GM18511 (cell line): ENCODE measurements around the gene SUMO4.
A peak's percentile ranks its signal among the peaks of the same experiment; 100 is the strongest.
"Not testable (repeated sequence)": the region's sequence is repeated elsewhere in the genome, so short reads cannot be mapped to it uniquely, and the experiment has no call there.

ENCODE experiments used
- ATAC-seq: cut with Tn5 transposase; IDR thresholded peaks from one replicate; pipeline ENCODE4 v1.9.1; 2021; ENCODE audit warnings: mild to moderate bottlenecking, moderate library complexity; ENCODE audit not compliant: unreplicated experiment

The SUMO4 gene

GRCh38 chr6:149431905-149432775 lies 32.1 kb downstream of the SUMO4 start:
- ATAC-seq = peak; percentile 94

DNA sequence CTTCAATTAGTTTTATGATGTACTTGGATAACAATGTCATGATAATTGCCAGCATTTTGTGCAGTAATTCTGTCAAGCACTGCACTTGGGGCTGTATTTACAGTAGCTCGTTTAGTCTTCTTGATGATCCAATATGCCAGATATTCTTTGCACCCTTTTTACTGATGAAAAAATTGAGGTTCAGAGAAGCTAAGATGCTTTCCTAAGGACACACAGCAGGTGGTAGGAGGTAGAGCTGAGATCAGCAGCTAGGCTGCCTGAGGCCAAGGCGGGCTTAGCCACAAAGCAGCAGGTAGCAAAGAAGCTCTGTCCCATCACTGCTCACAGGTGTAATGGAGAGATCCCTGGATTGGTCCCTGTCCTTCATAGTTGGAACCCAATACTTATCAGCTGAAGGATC lies 33.3 kb downstream of the SUMO4 start:
- no peak for ATAC-seq

GRCh38 chr6:149433881-149434280 lies 33.8 kb downstream of the SUMO4 start:
- no peak for ATAC-seq

DNA sequence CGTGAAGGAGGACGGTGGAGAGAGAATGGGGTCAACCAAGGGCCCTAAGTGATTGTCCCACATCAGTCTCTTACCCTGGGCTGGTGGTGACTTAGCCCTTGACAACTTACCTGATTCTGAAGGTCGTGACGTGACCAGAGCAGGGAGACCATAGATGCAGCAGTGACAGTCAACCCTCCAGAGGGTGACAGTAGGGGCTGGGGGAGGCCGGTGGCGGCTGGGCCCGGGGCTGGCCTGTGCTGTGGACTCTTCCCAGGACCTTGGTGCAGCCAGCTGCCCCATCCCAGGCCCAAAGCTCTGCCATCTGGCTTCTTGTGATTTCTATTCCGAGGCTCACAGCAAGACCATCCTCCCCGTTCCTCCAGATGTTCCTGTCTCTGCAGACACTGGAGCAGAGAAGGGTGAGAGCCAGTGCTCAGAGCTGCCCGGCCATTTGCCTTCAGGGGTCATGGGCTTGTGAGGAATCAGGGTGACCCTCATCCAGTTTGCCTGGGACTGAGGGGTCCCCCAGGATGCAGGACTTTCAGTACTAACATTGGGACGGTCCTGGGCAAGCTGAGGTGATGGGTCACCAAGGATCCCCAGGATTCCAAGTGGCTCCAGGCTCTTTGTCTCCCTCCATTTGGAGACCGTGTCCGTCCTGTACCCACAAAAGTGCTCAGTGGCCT lies 36.0 kb downstream of the SUMO4 start:
- no peak for ATAC-seq

- no peak for ATAC-seq
Measured at GRCh38 chr6:149436647-149437046, 36.6 kb downstream of the SUMO4 start.

DNA sequence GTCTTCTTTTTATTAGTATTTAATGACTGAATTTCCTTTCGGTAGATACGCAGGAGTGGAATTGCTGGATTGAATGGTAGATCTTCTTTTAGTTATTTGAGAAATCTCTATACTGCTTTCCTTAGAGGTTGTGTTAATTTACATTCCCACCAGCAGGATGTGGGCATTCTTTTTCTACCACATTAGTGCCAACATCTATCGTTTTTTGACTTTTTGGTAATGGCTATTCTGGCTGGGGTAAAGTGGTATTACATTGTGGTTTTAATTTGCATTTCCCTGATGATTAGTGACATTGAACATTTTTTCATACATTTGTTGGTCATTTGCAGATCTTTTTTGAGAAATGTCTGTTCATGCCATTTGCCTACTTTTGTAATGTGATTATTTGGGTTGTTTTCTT lies 37.1 kb downstream of the SUMO4 start:
- no peak for ATAC-seq

- peak; percentile 75 for ATAC-seq
Measured at GRCh38 chr6:149438855-149439254, 38.8 kb downstream of the SUMO4 start.

DNA sequence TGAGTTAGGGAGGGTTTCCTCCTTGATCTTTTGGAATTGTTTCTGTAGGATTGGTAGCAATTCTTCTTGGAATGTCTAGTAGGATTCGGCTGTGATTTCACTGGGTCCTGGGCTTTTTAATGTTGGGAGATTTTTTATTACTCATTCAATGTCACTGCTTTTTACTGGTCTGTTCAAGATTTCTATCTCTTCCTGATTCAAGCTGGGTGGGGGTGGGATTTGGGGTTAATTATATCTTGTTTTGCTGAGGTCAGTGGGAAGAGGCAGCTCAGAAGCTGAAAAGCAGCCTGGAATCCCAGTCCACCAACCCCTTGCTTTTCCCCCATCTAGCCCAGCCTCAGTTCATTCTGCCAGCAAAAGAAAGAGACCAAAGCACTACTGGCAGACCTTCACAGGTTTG lies 39.6 kb downstream of the SUMO4 start:
- no peak for ATAC-seq

GRCh38 chr6:149440735-149441671 lies 40.9 kb downstream of the SUMO4 start:
- no peak for ATAC-seq

DNA sequence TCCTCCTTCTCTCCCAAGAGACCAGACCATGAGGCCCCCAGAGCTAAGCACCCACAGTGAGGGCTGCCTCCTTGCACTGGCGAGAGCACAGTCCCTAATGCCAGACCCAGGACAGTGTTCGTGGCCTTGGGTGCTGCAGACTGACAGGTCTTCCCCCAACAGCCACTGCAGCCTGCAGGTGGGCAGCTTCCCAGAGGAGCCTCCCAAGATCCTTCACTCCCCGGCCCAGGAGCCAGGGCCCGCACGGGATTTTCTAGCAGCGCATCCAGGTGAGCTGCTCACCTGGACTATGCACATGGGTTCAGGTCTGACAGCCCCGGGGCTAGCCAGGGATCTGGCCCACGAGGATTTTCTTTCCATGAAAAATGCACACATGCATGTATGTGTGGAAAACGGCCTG lies 41.7 kb downstream of the SUMO4 start:
- ATAC-seq = no peak

DNA sequence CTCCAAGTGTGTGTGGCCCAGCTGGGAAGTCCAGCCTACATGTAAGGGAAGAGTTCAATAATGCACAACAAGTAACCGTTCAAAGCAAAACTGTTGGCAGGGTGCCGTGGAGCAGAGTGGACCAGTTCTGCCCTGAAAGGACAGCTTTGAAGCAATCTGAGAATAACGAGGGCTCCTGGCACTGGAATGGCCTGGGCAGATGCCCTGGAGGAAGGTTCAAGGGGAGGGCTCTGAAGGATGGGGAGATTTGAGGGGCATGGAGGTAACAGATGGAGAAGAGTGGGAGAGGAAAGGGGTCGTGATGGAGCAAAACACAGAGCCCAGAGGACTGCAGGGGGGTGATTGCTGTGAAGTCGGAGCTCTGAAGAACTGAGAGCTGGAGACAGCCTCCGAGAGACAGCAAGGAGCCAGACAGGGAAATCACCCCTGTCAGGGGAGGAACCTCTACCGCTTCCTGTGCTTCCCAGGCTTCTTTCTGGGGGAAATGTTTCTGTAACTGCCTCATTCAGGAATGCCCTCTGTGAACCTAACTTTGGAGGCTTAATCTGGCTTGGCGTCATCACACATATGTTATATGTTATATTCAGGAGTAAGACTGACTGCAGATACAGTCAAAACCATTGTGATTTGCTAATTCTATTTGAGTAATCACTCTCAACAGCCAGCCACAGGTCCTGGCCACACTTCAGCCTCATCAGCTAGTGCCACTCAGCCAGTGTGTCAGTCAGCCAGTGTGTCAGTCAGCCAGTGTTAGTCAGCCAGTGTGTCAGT lies 43.5 kb downstream of the SUMO4 start:
- no peak for ATAC-seq

- ATAC-seq = not testable (repeated sequence)
Measured at GRCh38 chr6:149444360-149445094, 44.5 kb downstream of the SUMO4 start.

- no peak for ATAC-seq
Measured at GRCh38 chr6:149445095-149445466, 45.0 kb downstream of the SUMO4 start.

DNA sequence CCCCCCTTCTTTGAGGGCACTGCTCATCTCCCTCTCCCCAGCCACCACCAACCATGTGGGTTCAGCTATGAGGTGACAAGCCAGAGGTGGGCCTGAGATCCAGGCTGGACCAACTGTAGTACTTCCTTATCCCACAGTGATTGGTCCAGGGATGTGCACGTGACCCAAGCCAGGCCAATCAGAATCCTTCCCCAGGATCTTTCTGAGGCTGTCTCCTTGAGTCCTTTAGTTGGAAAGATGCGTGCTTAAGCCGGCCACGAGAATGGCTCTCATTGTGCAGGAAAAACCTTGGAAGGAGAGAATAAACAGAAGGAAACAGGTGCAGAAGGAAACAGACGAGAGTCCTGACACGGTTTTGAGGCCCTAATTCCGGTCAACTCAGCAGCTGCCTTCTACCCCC lies 45.5 kb downstream of the SUMO4 start:
- no peak for ATAC-seq

DNA sequence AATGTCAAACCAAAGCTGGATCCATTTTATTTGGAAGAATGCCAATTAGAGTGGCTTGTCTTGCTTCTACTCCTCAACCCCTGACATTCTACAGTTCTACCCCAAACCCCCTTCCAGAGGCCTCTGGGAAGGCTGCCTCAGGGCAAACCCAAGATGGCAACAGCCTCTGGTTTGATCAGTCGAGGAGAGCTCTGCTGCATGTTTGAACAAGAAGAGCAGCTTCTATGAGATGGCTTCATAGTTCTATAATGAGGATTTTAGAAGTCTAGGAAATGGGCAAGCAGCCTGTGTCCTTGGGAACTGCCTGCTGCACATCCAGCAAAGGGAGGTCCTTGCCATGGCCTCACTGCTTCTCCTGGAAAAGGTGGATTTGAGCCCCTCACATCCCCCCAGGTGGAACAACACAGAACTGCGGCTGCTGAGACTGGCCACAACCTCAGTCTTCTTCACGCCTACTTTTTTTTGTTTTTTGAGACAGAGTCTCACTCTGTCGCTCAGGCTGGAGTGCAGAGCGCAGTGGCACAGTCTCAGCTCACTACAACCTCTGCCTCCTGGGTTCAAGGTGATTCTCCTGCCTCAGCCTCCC lies 46.8 kb downstream of the SUMO4 start:
- no peak for ATAC-seq

DNA sequence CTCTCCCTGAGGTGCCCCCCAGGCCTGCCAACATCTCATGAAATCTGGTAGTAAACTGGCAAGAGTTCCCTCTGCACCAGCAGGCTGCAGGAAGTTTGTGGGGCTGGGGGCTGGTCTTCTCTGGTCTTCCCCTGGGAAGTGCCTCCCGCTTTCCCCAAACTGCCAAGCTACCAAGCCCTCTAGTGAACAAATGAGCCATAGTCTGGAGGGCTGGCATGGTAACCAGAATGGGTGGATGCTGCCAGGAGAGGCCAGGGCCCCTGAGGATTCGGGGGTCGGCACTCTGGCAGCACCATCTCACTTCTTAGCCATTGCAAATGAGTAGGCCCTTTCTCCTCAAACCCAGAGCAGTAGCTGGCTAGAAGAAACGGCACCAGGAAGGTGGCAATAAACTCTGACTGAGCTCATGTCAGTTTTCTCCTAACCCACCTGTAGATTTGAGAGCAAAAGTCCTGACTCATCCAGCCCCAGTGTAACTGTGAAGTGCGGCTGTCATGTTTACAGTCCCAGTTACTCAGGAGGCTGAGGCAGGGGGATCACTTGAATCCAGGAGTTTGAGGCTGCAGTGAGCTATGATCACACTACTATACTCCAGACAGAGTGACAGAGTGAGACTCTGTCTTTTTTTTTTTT lies 48.9 kb downstream of the SUMO4 start:
- no peak for ATAC-seq

DNA sequence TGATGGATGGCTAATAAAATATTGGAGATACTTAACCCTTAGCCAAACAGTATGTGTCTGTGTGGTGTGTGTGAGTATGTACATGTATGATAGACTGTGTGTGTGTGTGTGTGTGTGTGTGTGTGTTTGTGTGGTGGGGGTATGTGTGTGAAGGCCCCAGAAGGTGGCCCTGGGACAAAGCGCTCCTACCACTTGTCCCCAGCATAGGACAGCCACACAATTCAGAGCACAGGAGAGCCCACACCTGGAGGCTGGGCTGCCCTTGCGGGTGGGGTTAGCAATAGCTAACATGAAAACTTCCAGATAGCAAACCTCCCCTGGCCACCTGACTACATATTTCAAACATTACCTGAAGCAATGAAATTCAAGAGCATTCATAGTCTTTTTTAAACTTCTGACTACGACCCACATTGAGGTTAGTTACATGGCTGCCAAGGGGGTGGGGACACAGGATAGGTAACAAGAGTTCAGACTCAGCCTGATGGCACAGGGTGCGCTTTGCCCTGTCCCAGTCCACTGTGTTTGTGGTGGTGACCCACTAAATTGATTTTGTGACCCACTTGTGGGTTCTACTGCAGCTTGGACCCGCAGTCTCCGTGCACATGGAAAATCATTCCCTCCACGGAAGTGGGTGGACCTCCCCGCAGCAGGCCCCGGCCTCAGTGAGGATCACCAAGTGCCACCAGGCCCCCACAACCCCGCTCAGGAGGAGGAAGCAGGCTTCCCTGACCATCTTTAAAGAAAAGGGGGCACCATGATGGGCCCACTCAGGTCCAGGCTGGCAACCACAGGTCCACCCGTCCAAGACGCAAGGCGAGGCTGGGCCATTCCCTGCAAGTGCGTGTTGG lies 50.0 kb downstream of the SUMO4 start:
- no peak for ATAC-seq
